ENCODE results near the gene WDR64. TPM values are rescaled to one million over a fixed set of nuclear protein-coding genes. Genes with fewer than 3 reads are reported as not detected.

Gene WDR64
- total RNA-seq, 1 experiment from 2014 or later = not detected

DNA sequence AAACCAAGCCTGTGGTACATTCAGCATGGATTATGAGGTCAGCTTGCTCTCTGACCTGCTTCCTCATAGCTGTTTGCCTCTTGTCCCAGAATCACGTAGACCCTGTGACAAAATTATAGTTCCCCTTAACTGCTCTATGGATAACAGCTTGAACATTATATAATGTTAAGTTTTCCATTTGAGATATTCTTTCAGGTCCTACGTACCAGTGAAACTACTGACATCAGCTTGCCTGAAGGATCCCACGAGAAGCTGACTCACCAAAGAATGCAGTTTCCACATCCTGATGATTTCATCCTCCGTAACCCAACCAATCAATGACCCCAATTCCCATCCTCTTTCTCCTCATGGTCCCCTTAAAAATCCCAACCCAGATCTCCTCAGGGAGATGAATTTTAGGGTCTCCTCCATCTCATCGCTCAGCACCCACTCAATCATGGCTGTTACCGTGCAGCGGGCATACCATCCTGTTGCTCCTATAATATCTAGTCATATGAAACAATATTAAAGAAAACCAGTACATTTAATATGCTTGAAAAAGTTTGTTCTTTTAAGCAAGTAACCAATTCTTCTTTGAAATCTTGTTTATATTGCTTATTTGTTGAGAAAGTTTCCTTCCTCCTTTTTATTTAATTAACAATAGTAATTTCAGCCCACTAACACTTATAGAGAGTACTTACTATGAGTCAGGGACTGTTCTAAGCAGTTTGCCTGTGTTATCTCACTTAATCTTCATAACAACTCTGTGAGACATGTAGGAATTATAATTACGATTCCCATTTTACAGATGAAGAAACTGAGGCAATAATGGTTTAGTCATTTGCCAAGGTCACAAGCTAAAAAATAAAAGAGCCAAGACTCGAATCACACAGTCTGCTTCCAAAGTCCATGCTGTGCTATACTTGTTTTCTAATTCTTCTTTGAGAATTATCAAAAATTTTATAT is 39.3 kb upstream of the WDR64 start:
- no peaks in the 10 kb centered on the region for H3K9me3 ChIP-seq (ENCODE audit: insufficient read depth, low read depth)
- H3K27ac ChIP-seq = peak overlapping the region; percentile 77
- CTCF ChIA-PET = interaction anchor here (0.7 to 2.0 kb wide), 2 partner anchors 14 to 283 kb away, joined by 3 to 8 read pairs; no protein-coding TSS in a partner anchor
- no peak overlapping the region for H3K4me3 ChIP-seq
- peak overlapping the region; percentile 46 for H3K4me2 ChIP-seq
- intact Hi-C loops (cut with micrococcal nuclease; ENCODE audit: unreplicated experiment) = loop anchor here (5.0 kb wide), 3 partner anchors 96 to 384 kb away; partner anchors contain the start of genes FH and MAP1LC3C
- H3F3A ChIP-seq (ENCODE audit: insufficient read depth, low read depth) = no peaks in the 10 kb centered on the region
- no TSS peak for BruUV-seq (replicated peaks)
- H3K4me1 ChIP-seq (replicated peaks; ENCODE audit: insufficient read depth) = peaks cover 53% of the 10 kb centered on the region
- no peaks in the 10 kb centered on the region for H3K27me3 ChIP-seq (ENCODE audit: insufficient read depth, low read depth)
- no peaks in the 10 kb centered on the region for H3K9me2 ChIP-seq (ENCODE audit: insufficient read depth)
- H3K79me2 ChIP-seq (ENCODE audit: low read depth) = no peaks in the 10 kb centered on the region
- H3K36me3 ChIP-seq (ENCODE audit: low read depth) = no peaks in the 10 kb centered on the region
- POLR2A ChIA-PET (ENCODE audit: unreplicated experiment) = interaction anchor here (0.6 to 0.7 kb wide), 2 partner anchors 204 to 248 kb away, joined by 3 to 8 read pairs; no protein-coding TSS in a partner anchor
- 0 out of 2 replicates have a peak overlapping the region, but pooled peaks have one; percentile 47 for H2AFZ ChIP-seq
- TF ChIP-seq, protein P1, sequence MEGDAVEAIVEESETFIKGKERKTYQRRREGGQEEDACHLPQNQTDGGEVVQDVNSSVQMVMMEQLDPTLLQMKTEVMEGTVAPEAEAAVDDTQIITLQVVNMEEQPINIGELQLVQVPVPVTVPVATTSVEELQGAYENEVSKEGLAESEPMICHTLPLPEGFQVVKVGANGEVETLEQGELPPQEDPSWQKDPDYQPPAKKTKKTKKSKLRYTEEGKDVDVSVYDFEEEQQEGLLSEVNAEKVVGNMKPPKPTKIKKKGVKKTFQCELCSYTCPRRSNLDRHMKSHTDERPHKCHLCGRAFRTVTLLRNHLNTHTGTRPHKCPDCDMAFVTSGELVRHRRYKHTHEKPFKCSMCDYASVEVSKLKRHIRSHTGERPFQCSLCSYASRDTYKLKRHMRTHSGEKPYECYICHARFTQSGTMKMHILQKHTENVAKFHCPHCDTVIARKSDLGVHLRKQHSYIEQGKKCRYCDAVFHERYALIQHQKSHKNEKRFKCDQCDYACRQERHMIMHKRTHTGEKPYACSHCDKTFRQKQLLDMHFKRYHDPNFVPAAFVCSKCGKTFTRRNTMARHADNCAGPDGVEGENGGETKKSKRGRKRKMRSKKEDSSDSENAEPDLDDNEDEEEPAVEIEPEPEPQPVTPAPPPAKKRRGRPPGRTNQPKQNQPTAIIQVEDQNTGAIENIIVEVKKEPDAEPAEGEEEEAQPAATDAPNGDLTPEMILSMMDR (conservative IDR thresholded peaks at IDR 0.05) = no peak
- TF ChIP-seq EZH2 (IDR thresholded peaks at IDR 0.05; ENCODE audit: low read depth) = no peak
- no peaks in the 10 kb centered on the region for H4K20me1 ChIP-seq (ENCODE audit: insufficient read depth)
- peak in 1 of 2 experiments; percentile 79 for DNase-seq

DNA sequence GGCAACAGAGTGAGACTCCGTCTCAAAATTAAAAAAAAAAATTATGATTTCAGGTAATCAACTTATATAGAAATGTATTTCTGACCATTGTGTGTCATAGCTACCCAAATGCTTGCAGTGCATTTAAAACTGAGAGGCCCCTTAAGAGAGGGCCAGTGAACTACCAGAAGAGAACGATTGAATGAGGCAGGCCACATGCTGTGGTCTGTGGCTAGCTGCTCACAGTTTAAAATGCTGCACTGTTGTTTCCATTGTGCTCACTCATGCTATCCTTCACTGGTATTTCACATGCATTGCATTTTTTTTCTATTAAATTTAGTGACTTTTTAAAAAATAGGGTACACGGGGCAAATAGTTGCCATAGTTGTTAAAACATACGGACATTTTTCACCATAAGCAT is 37.9 kb upstream of the WDR64 start:
- H3K79me2 ChIP-seq (ENCODE audit: low read depth) = no peaks in the 10 kb centered on the region
- H3K4me2 ChIP-seq = no peak overlapping the region
- TF ChIP-seq EZH2 (IDR thresholded peaks at IDR 0.05; ENCODE audit: low read depth) = no peak
- TF ChIP-seq, protein P1 (conservative IDR thresholded peaks at IDR 0.05) = no peak
- H3K9me2 ChIP-seq (ENCODE audit: insufficient read depth) = no peaks in the 10 kb centered on the region
- no peak overlapping the region for H3K4me3 ChIP-seq
- H3K4me1 ChIP-seq (replicated peaks; ENCODE audit: insufficient read depth) = peaks cover 48% of the 10 kb centered on the region
- no peaks in the 10 kb centered on the region for H3F3A ChIP-seq (ENCODE audit: insufficient read depth, low read depth)
- intact Hi-C loops (cut with micrococcal nuclease; ENCODE audit: unreplicated experiment) = loop anchor here (5.0 kb wide), 3 partner anchors 97 to 383 kb away; partner anchors contain the start of genes FH and MAP1LC3C
- H3K27me3 ChIP-seq (ENCODE audit: insufficient read depth, low read depth) = no peaks in the 10 kb centered on the region
- ChIA-PET CTCF (no interaction called here), POLR2A (ENCODE audit: unreplicated experiment) (no interaction called here)
- BruUV-seq (replicated peaks) = no TSS peak
- H3K36me3 ChIP-seq (ENCODE audit: low read depth) = no peaks in the 10 kb centered on the region; the same call in 1 of the 2 replicates
- no peak overlapping the region for H2AFZ ChIP-seq
- no peaks in the 10 kb centered on the region for H3K9me3 ChIP-seq (ENCODE audit: insufficient read depth, low read depth)
- no peak for DNase-seq
- H3K27ac ChIP-seq = no peak overlapping the region
- H4K20me1 ChIP-seq (ENCODE audit: insufficient read depth) = no peaks in the 10 kb centered on the region

DNA sequence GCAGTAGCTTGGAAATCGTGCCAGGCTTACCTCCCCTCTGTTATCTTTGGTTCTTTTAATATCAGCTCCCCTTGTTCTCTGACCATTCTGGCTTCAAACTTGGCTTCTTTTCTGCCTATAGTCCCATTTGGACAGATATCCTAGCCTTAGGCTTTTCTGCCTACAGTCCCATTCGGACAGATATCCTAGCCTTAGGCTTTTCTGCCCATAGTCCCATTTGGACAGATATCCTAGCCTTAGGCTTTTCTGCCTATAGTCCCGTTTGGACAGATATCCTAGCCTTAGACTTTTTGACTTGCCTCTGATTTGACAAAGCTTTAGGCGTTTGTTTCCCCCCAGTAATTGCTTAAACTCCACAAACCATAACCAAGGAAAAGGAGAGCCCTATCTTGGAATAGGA is 37.5 kb upstream of the WDR64 start:
- Histone ChIP-seq H3K4me1 (replicated peaks; ENCODE audit: insufficient read depth) (peaks cover 48% of the 10 kb centered on the region), H3K36me3 (ENCODE audit: low read depth) (no peaks in the 10 kb centered on the region; the same call in 1 of the 2 replicates), H3K27ac (no peak overlapping the region; the same call in 1 of the 2 replicates), H3K9me3 (ENCODE audit: insufficient read depth, low read depth) (no peaks in the 10 kb centered on the region), H3K4me3 (no peak overlapping the region), H3K4me2 (no peak overlapping the region), H3F3A (ENCODE audit: insufficient read depth, low read depth) (no peaks in the 10 kb centered on the region), H3K9me2 (ENCODE audit: insufficient read depth) (no peaks in the 10 kb centered on the region), H2AFZ (no peak overlapping the region), H4K20me1 (ENCODE audit: insufficient read depth) (no peaks in the 10 kb centered on the region), H3K27me3 (ENCODE audit: insufficient read depth, low read depth) (no peaks in the 10 kb centered on the region), H3K79me2 (ENCODE audit: low read depth) (no peaks in the 10 kb centered on the region)
- BruUV-seq (replicated peaks) = no TSS peak
- ChIA-PET CTCF (no interaction called here), POLR2A (ENCODE audit: unreplicated experiment) (interaction anchor here (0.5 kb wide), 1 partner anchor 70 kb away, joined by 3 read pairs; no protein-coding TSS in a partner anchor)
- intact Hi-C loops (cut with micrococcal nuclease; ENCODE audit: unreplicated experiment) = loop anchor here (5.0 kb wide), 3 partner anchors 97 to 383 kb away; partner anchors contain the start of genes FH and MAP1LC3C
- DNase-seq = no peak
- TF ChIP-seq EZH2 (IDR thresholded peaks at IDR 0.05; ENCODE audit: low read depth) = no peak
- TF ChIP-seq, protein P1 (conservative IDR thresholded peaks at IDR 0.05) = no peak
